ENCODE measurements around the gene CRYGD. TPM values are rescaled to one million over a fixed set of nuclear protein-coding genes. Genes with fewer than 3 reads are reported as not detected.

CRYGD gene
- total and polyA plus RNA-seq, 2 of the 13 experiments (the other 11 are each of a cell fraction or from before 2014, with no cell fraction given): not detected

GRCh38 chr2:208172125-208172524 lies 47.8 kb upstream of the CRYGD start (continued):
- TF ChIP-seq ZNF503 (CRISPR knock-in tag; IDR thresholded peaks at IDR 0.05): no peak
- no peak for TF ChIP-seq ATF4 (CRISPR knock-in tag; IDR thresholded peaks at IDR 0.05)
- no peak for TF ChIP-seq SETDB1 (CRISPR knock-in tag; IDR thresholded peaks at IDR 0.05; ENCODE audit: borderline replicate concordance)
- no peak for TF ChIP-seq FOSL2 (CRISPR knock-in tag; IDR thresholded peaks at IDR 0.05)
- no peak for TF ChIP-seq KMT2B (CRISPR knock-in tag; IDR thresholded peaks at IDR 0.05)
- no peak for TF ChIP-seq TP53 (CRISPR knock-in tag; conservative IDR thresholded peaks at IDR 0.05)
- no peak for TF ChIP-seq GRHL1 (CRISPR knock-in tag; conservative IDR thresholded peaks at IDR 0.05)
- TF ChIP-seq MEIS2 (CRISPR knock-in tag; IDR thresholded peaks at IDR 0.05): no peak
- no peak for TF ChIP-seq ZNF777 (CRISPR knock-in tag; IDR thresholded peaks at IDR 0.05)
- peak; percentile 35; the same call in 1 of the 2 replicates for TF ChIP-seq HNF4A (CRISPR knock-in tag; IDR thresholded peaks at IDR 0.05)
- no peak for TF ChIP-seq REPIN1 (CRISPR knock-in tag; IDR thresholded peaks at IDR 0.05; ENCODE audit: borderline replicate concordance, low read depth)
- no peak for TF ChIP-seq DMAP1 (CRISPR knock-in tag; IDR thresholded peaks at IDR 0.05)
- no peak for TF ChIP-seq HDAC2 (CRISPR knock-in tag; IDR thresholded peaks at IDR 0.05)
- TF ChIP-seq RARA (CRISPR knock-in tag; IDR thresholded peaks at IDR 0.05): peak; percentile 45
- peak; percentile 27 for TF ChIP-seq TBL1XR1 (IDR thresholded peaks at IDR 0.05; ENCODE audit: borderline replicate concordance, low read length, partially characterized antibody)
- peak; percentile 46 for TF ChIP-seq SKI (IDR thresholded peaks at IDR 0.05; ENCODE audit: partially characterized antibody)
- TF ChIP-seq CHCHD3 (CRISPR knock-in tag; IDR thresholded peaks at IDR 0.05): no peak
- no peak for TF ChIP-seq SSRP1 (CRISPR knock-in tag; IDR thresholded peaks at IDR 0.05)
- no peak for TF ChIP-seq ZNF331 (CRISPR knock-in tag; IDR thresholded peaks at IDR 0.05)
- no peak for TF ChIP-seq CSRNP1 (CRISPR knock-in tag; IDR thresholded peaks at IDR 0.05)
- TF ChIP-seq HOXA9 (CRISPR knock-in tag; IDR thresholded peaks at IDR 0.05; ENCODE audit: borderline replicate concordance): no peak
- no peak for TF ChIP-seq ZNF224 (CRISPR knock-in tag; IDR thresholded peaks at IDR 0.05)
- TF ChIP-seq MAFF (IDR thresholded peaks at IDR 0.05; ENCODE audit: low read depth, low read length): no peak
- TF ChIP-seq ZNF362 (CRISPR knock-in tag; IDR thresholded peaks at IDR 0.05; ENCODE audit: borderline replicate concordance): no peak
- peak; percentile 82 for TF ChIP-seq BHLHE40 (IDR thresholded peaks at IDR 0.05; ENCODE audit: low read length)
- no peak for TF ChIP-seq ZNF225 (CRISPR knock-in tag; IDR thresholded peaks at IDR 0.05)
- no peak for TF ChIP-seq RFXAP (CRISPR knock-in tag; IDR thresholded peaks at IDR 0.05; ENCODE audit: borderline replicate concordance)

Measured in HepG2 (cell line).